ENCODE results near the gene MED8.

MED8 gene

GRCh38 chr1:43363935-43364525 is 25.6 kb downstream of the MED8 start:
- Histone ChIP-seq H3K4me3 (ENCODE audit: low read depth, low read length) (no peak overlapping the region), H3K9me3 (ENCODE audit: control insufficient read depth, insufficient read depth, low read length) (no peaks in the 10 kb centered on the region), H3K36me3 (ENCODE audit: control insufficient read depth, insufficient read depth, low read length) (peaks cover 52% of the 10 kb centered on the region), H3K4me1 (ENCODE audit: control insufficient read depth, insufficient read depth, low read length) (peaks cover 15% of the 10 kb centered on the region), H3K9ac (ENCODE audit: low read depth, low read length) (no peak overlapping the region), H3K27me3 (ENCODE audit: control insufficient read depth, insufficient read depth, low read length) (no peaks in the 10 kb centered on the region)

DNA sequence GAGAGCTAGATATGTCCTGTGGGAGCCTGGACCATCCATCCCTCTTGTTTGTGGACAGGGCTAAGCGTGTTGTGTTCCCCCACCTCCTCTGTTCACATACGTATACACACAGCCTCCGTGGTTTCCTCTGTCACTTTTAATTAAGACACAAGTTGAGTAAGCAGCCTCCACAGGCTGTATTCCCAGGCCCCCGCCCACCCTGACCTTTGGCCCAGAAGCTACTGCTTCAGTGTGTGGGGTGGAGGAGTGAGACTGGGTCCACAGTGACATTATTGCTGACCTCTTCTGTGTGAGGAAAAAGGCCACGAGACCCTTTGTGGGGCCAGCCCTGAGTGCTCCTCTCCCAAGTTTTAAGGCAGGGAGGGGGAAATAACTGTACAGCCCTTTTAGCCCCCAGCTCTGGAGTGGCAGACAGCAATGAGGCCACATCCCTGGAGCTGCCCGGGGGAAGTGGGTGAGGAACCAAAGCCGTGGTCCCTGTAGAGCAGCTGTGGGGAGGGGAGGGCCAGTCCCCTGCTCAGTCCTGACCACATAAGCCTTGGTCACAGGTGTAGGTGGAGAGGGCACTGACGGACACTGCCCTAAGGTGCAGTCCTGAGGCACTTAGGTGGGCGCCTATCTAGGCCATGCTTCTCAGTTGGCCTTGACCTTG is 26.2 kb downstream of the MED8 start:
- H3K4me1 ChIP-seq (ENCODE audit: control insufficient read depth, insufficient read depth, low read length) = peaks cover 15% of the 10 kb centered on the region
- no peaks in the 10 kb centered on the region for H3K9me3 ChIP-seq (ENCODE audit: control insufficient read depth, insufficient read depth, low read length)
- H3K9ac ChIP-seq (ENCODE audit: low read depth, low read length) = no peak overlapping the region
- peaks cover 52% of the 10 kb centered on the region for H3K36me3 ChIP-seq (ENCODE audit: control insufficient read depth, insufficient read depth, low read length)
- no peaks in the 10 kb centered on the region for H3K27me3 ChIP-seq (ENCODE audit: control insufficient read depth, insufficient read depth, low read length)
- H3K4me3 ChIP-seq (ENCODE audit: low read depth, low read length) = no peak overlapping the region

DNA sequence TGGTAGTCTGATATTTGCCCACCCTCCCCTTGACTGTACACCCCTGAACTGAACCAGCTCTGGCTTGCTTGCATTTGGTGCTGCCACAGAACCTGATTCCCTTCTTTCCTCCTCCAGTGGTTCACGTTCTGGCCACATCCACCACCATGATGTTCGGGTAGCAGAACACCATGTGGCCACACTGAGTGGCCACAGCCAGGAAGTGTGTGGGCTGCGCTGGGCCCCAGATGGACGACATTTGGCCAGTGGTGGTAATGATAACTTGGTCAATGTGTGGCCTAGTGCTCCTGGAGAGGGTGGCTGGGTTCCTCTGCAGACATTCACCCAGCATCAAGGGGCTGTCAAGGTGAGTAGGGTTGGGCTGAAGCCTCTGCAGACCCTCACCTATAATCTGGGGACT is 29.0 kb downstream of the MED8 start:
- peaks cover 52% of the 10 kb centered on the region for H3K36me3 ChIP-seq (ENCODE audit: control insufficient read depth, insufficient read depth, low read length)
- no peak overlapping the region for H3K9ac ChIP-seq (ENCODE audit: low read depth, low read length)
- H3K4me3 ChIP-seq (ENCODE audit: low read depth, low read length) = peak overlapping the region; percentile 94
- H3K4me1 ChIP-seq (ENCODE audit: control insufficient read depth, insufficient read depth, low read length) = peaks cover 8% of the 10 kb centered on the region
- H3K9me3 ChIP-seq (ENCODE audit: control insufficient read depth, insufficient read depth, low read length) = no peaks in the 10 kb centered on the region
- no peaks in the 10 kb centered on the region for H3K27me3 ChIP-seq (ENCODE audit: control insufficient read depth, insufficient read depth, low read length)

- Histone ChIP-seq H3K9me3 (ENCODE audit: control insufficient read depth, insufficient read depth, low read length) (no peaks in the 10 kb centered on the region), H3K4me1 (ENCODE audit: control insufficient read depth, insufficient read depth, low read length) (peaks cover 8% of the 10 kb centered on the region), H3K27me3 (ENCODE audit: control insufficient read depth, insufficient read depth, low read length) (no peaks in the 10 kb centered on the region), H3K36me3 (ENCODE audit: control insufficient read depth, insufficient read depth, low read length) (peaks cover 46% of the 10 kb centered on the region), H3K4me3 (ENCODE audit: low read depth, low read length) (peak overlapping the region; percentile 94), H3K9ac (ENCODE audit: low read depth, low read length) (peak overlapping the region; percentile 89)
These were observed 29.9 kb downstream of the MED8 start for GRCh38 chr1:43359696-43360095.

GRCh38 chr1:43358746-43359693 is 30.6 kb downstream of the MED8 start, which contains the start of gene CDC20:
Gene CDC20 (plus strand): TSS chr1:43358981. CDS start chr1:43359216, 235 bp downstream.
- H3K36me3 ChIP-seq (ENCODE audit: control insufficient read depth, insufficient read depth, low read length) = peaks cover 42% of the 10 kb centered on the region

DNA sequence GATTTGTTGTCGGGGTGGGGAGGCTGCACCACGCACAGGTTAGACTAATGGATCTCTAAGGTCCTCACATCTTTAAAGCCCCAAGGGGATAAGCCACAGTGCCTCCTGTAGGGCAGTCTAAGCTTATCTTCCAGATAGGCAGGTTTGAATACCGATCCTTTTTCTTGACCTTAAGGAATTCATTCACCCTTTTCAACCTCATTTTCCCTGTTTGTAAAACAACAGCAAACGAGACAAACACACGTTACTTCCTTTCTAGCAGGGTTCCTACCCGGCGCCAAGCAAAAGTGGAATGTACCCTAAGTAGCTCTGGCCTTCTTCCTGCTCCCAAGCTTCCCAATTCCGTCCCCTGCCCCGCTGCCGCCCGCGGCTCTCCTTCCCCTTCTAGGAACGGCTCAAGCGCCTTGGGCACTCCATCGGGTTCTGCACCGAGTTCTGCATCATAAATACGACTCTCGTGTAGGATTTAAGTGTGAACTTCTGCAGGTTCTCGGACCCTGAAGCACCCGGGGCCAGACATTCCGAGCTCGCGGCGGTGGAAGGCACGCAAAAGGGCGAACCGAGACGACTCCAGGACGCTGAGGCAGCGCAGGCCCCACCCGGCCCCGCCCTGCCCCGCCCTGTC is 31.4 kb downstream of the MED8 start:
- H3K4me1 ChIP-seq (ENCODE audit: control insufficient read depth, insufficient read depth, low read length) = peaks cover 8% of the 10 kb centered on the region
- H3K9ac ChIP-seq (ENCODE audit: low read depth, low read length) = peak overlapping the region; percentile 94
- H3K4me3 ChIP-seq (ENCODE audit: low read depth, low read length) = peak overlapping the region; percentile 91
- H3K27me3 ChIP-seq (ENCODE audit: control insufficient read depth, insufficient read depth, low read length) = no peaks in the 10 kb centered on the region
- H3K36me3 ChIP-seq (ENCODE audit: control insufficient read depth, insufficient read depth, low read length) = peaks cover 37% of the 10 kb centered on the region
- no peaks in the 10 kb centered on the region for H3K9me3 ChIP-seq (ENCODE audit: control insufficient read depth, insufficient read depth, low read length)

More at GRCh38 chr1:43358746-43359693, 30.6 kb downstream of the MED8 start, which contains the start of gene CDC20:
- no peaks in the 10 kb centered on the region for H3K9me3 ChIP-seq (ENCODE audit: control insufficient read depth, insufficient read depth, low read length)
- peak within 1 kb of the TSS; percentile 94 for H3K9ac ChIP-seq (ENCODE audit: low read depth, low read length)
- H3K27me3 ChIP-seq (ENCODE audit: control insufficient read depth, insufficient read depth, low read length) = no peaks in the 10 kb centered on the region
- peak within 1 kb of the TSS; percentile 94 for H3K4me3 ChIP-seq (ENCODE audit: low read depth, low read length)
- peaks cover 8% of the 10 kb centered on the region for H3K4me1 ChIP-seq (ENCODE audit: control insufficient read depth, insufficient read depth, low read length)

GRCh38 chr1:43357251-43357650 is 32.3 kb downstream of the MED8 start:
- Histone ChIP-seq H3K4me1 (ENCODE audit: control insufficient read depth, insufficient read depth, low read length) (peaks cover 8% of the 10 kb centered on the region), H3K9me3 (ENCODE audit: control insufficient read depth, insufficient read depth, low read length) (no peaks in the 10 kb centered on the region), H3K9ac (ENCODE audit: low read depth, low read length) (no peak overlapping the region), H3K27me3 (ENCODE audit: control insufficient read depth, insufficient read depth, low read length) (no peaks in the 10 kb centered on the region), H3K4me3 (ENCODE audit: low read depth, low read length) (no peak overlapping the region), H3K36me3 (ENCODE audit: control insufficient read depth, insufficient read depth, low read length) (peaks cover 31% of the 10 kb centered on the region)

GRCh38 chr1:43354936-43355335 is 34.7 kb downstream of the MED8 start:
- Histone ChIP-seq H3K4me3 (ENCODE audit: low read depth, low read length) (no peak overlapping the region), H3K4me1 (ENCODE audit: control insufficient read depth, insufficient read depth, low read length) (peaks cover 7% of the 10 kb centered on the region), H3K9ac (ENCODE audit: low read depth, low read length) (no peak overlapping the region), H3K27me3 (ENCODE audit: control insufficient read depth, insufficient read depth, low read length) (no peaks in the 10 kb centered on the region), H3K9me3 (ENCODE audit: control insufficient read depth, insufficient read depth, low read length) (no peaks in the 10 kb centered on the region), H3K36me3 (ENCODE audit: control insufficient read depth, insufficient read depth, low read length) (peaks cover 9% of the 10 kb centered on the region)

GRCh38 chr1:43354471-43354870 is 35.1 kb downstream of the MED8 start:
- Histone ChIP-seq H3K27me3 (ENCODE audit: control insufficient read depth, insufficient read depth, low read length) (no peaks in the 10 kb centered on the region), H3K9me3 (ENCODE audit: control insufficient read depth, insufficient read depth, low read length) (no peaks in the 10 kb centered on the region)

DNA sequence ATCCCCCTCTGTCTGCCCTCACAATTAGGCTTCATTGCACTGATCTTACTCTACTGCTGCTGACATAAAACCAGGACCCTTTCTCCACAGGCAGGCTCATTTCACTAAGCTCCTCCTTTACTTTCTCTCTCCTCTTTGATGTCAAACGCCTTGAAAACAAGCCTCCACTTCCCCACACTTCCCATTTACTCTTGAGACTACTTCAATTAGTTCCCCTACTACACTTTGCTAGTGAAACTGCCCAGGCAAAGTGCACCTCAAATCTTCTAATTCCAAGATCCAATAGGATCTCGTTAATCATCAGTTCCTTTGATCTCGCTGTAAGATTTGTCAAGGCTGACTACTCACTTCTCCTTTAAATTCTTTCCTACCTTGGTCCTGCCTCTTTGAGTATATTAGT is 36.7 kb downstream of the MED8 start:
- H3K36me3 ChIP-seq (ENCODE audit: control insufficient read depth, insufficient read depth, low read length) = no peaks in the 10 kb centered on the region
- no peaks in the 10 kb centered on the region for H3K9me3 ChIP-seq (ENCODE audit: control insufficient read depth, insufficient read depth, low read length)
- no peak overlapping the region for H3K4me3 ChIP-seq (ENCODE audit: low read depth, low read length)
- peaks cover 5% of the 10 kb centered on the region for H3K27me3 ChIP-seq (ENCODE audit: control insufficient read depth, insufficient read depth, low read length)
- peaks cover 10% of the 10 kb centered on the region for H3K4me1 ChIP-seq (ENCODE audit: control insufficient read depth, insufficient read depth, low read length)
- no peak overlapping the region for H3K9ac ChIP-seq (ENCODE audit: low read depth, low read length)

More at GRCh38 chr1:43354471-43354870, 35.1 kb downstream of the MED8 start:
- H3K9ac ChIP-seq (ENCODE audit: low read depth, low read length) = no peak overlapping the region
- H3K4me1 ChIP-seq (ENCODE audit: control insufficient read depth, insufficient read depth, low read length) = peaks cover 9% of the 10 kb centered on the region
- H3K4me3 ChIP-seq (ENCODE audit: low read depth, low read length) = no peak overlapping the region
- peaks cover 4% of the 10 kb centered on the region for H3K36me3 ChIP-seq (ENCODE audit: control insufficient read depth, insufficient read depth, low read length)

DNA sequence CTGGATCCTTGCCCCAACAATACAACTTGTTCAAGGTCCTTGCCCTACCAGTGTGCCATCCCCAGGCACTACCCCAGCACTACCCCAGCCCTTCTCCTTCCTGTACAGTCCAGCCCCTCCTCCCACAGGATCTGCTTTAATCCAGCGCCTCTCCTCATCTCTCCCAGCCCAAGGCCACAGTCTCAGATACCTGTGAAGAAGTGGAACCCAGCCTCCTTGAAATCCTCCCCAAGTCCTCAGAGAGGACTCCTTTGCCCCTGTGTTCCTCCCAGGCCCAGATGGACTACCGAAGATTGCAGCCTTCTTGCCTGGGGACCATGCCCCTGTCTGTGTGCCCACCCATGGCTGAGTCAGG is 37.3 kb downstream of the MED8 start:
- peaks cover 10% of the 10 kb centered on the region for H3K4me1 ChIP-seq (ENCODE audit: control insufficient read depth, insufficient read depth, low read length)

More for the DNA sequence above, 37.3 kb downstream of the MED8 start:
- H3K9ac ChIP-seq (ENCODE audit: low read depth, low read length) = no peak overlapping the region
- H3K4me3 ChIP-seq (ENCODE audit: low read depth, low read length) = no peak overlapping the region
- no peaks in the 10 kb centered on the region for H3K9me3 ChIP-seq (ENCODE audit: control insufficient read depth, insufficient read depth, low read length)
- no peaks in the 10 kb centered on the region for H3K36me3 ChIP-seq (ENCODE audit: control insufficient read depth, insufficient read depth, low read length)
- H3K27me3 ChIP-seq (ENCODE audit: control insufficient read depth, insufficient read depth, low read length) = peaks cover 10% of the 10 kb centered on the region

Data from iPS-15b (cell line).